ENCODE measurements around the gene CHPT1.

DNA sequence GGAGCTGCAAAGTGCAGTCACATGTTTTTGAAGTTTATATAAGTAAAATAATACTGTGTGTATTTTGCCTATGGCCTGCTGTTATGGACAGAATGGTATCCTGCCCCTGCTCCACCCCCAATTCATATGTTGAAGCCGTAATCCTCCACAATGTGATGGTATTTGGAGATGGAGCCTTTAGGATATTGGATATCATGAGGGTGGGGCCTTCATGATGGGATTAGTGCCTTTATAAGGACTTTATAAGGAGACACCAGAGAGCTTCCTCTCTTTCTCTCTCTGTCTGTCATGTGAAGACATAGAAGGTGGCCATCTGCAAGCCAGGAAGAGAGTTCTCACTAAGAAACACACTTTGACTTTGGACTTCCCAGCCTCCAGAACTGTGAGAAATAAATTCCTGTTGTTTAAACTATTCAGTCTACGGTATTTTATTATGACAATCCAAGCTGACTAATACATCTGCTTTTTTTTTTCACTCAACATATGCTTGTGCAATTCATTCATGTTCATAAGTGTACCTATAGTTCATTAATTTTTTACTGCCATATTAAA lies 3.1 kb upstream of the CHPT1 start:
- TF ChIP-seq, protein P1, sequence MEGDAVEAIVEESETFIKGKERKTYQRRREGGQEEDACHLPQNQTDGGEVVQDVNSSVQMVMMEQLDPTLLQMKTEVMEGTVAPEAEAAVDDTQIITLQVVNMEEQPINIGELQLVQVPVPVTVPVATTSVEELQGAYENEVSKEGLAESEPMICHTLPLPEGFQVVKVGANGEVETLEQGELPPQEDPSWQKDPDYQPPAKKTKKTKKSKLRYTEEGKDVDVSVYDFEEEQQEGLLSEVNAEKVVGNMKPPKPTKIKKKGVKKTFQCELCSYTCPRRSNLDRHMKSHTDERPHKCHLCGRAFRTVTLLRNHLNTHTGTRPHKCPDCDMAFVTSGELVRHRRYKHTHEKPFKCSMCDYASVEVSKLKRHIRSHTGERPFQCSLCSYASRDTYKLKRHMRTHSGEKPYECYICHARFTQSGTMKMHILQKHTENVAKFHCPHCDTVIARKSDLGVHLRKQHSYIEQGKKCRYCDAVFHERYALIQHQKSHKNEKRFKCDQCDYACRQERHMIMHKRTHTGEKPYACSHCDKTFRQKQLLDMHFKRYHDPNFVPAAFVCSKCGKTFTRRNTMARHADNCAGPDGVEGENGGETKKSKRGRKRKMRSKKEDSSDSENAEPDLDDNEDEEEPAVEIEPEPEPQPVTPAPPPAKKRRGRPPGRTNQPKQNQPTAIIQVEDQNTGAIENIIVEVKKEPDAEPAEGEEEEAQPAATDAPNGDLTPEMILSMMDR (IDR thresholded peaks at IDR 0.05) = no peak
- TF ChIP-seq POLR2A (IDR thresholded peaks at IDR 0.05) = no peak
